DMS153 treated with DMSO at 0.1 percent for 48 hours (cell line): ENCODE results near the gene TULP4.
"Not testable (repeated sequence)": the region's sequence is repeated elsewhere in the genome, so short reads cannot be mapped to it uniquely, and the experiment has no call there.

ENCODE experiments used
- DNase-seq: peaks from one replicate; lab custom pipeline; 2025; ENCODE audit not compliant: unreplicated experiment; lab: John Stamatoyannopoulos, UW

Gene TULP4

DNA sequence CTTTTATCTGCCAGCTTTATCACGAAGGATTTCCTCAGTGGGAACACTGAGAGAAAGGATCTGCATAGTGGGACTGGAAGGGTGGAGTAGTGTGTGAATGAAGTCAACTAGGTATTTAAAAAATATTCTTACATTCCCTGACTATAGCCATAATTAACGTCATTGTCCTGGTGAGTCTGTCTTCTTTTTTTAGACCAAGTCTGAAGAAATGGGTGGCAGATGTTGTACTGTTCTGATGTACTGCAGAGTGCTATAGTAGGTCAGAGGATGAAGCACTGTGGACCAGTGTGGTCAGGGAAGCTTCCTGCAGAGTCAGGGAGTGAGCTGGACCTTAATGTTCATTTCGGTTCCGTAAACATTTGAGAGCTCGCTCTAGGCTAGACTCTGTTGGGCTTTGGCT, 11.9 kb downstream of the TULP4 start:
- DNase-seq: no peak

DNA sequence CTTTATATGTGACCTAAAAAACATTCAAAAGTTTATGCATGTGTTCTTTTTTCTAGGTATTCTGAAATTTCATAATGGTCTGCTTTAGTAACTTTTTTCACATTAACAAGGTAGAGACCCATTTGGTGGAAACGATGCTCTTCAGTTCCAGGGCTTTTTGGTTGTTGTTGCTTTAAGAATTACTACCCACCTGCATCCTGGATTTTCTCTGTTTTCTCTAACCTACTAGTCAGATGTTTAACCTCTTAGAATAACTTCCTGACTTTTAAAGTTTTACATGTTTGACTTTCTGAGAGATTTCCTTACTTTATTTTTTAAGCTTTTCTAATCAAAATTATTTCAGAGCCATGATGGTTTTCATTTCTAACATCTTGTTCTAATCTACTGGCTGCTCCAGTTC, 14.9 kb downstream of the TULP4 start:
- DNase-seq: no peak

DNA sequence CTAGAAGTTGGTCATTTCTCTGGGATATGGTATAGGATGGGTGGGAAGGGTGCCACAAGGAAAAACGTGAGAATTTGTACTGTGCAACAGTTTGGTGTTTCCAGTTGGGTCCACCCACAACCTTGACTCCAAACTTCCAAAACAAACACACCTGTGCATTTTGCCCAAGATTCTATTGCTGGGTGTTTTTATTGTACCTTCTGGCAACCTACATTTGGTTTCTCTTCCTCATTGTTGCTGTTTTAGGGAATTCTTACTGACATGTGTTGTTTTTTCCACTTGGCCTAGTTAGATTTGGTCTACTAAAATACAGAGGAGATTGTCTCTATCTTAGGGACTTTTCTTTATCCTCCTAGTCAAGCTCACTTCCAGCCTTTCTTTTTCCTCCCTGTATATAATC, 16.7 kb downstream of the TULP4 start:
- no peak for DNase-seq

DNA sequence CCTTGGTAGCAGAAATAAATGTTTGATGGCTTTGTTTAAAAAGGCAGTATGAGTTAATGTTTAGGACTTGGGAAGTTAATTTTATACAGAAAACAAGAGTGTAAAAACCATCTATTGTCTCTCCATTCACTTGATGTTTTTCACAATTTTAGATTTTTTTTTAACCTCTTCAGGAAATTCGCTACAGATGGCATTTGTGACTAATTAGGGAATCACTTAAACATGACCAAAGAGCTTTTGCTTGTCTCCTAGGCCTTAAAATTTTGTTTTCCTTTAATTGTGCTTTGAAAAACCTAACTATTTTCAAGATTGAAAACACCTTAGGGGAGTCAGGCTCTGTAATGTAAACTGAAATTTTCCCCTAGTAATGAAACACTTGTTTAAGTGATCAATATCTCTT, 17.3 kb downstream of the TULP4 start:
- no peak for DNase-seq

DNA sequence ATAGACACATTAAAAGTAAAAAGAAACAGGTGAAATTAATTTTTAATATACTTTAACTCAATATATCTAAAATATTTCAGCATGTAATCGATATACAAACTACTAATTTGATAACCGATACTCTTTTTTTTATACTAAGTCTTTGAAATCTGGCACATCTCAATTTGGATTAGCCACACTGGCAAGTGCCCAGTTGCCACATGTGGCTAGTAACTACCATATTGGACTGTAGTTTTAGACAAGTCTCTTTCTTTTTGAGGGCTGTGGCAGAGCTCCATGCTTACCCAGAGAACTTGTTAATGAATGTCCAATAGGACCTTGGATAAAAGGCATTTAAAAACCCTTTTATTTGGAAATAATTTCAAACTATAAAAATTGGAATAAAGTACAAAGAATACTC, 17.8 kb downstream of the TULP4 start:
- DNase-seq: no peak

DNA sequence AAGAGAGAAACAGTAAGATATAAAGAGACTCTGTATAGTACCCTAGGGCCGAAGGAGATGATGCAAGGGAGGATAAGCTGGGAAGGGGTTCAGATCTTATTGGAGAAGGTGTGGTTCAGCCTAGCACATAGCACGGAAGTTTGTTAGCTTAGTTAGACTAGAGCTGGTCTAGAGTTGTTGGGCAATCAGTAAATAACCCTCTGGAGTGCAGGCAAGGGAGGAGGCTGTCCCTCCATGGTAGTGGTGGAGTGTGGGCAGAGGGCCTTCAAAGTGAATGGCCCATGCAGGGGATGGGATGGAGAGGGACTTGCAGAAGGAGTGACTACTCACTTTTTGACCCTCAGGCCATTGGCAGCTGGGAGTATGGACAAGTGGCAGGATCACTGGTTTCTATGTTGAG, 20.0 kb downstream of the TULP4 start:
- DNase-seq: no peak

DNA sequence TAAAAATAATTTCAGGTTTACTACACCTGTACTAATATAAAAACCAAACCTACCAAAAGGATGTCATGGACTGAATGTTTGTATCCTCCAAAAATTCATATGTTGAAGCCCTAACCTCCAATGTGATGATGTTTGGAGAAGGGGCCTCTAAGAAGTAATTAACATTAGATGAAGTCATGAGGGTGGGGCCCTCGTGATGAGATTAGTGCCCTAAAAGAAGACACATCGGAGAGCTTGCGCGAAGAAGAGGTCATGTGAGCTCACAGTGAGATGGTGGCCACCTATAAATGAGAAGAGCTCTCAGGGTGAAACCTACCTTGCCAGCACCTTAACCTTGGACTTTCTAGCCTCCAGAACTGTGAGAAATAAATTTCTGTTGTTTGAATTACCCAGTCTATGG, 20.8 kb downstream of the TULP4 start:
- no peak for DNase-seq

DNA sequence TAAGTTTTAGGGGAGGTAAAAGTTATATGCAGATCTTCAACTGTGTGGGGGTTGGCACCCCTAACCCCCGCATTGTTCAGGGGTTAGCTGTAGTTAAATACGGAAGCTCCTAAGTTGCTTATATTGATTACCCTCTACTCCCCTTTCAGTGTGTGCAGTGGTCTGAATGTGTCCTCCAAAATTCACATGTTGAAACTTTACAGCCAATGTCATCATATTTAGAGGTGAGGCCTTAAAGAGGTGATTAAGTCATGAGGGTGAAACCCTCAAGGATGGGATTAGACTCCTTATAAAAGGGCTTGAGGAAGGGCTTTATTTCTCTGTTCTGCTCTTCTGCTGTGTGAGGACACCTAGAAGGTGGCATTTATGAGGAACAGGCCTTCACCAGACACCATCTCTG, 22.3 kb downstream of the TULP4 start:
- DNase-seq: no peak

DNA sequence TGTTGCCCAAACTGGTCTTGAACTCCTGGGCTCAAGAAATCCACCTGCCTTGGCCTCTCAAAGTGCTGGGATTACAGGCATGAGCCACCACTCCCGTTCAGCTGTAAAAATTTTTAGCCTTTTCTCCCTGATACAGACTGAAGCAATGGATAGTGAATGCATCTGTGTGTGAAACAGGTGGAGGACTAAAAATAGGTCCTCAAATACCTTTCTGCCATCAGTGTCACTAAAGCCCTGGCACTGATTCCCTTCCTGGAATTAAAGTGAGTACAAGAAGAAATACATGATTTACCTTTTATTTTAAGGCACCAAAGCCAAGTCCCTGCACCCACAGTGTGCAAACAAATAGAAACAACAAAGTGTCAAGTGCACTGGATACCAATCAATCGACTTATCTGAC, 25.1 kb downstream of the TULP4 start:
- DNase-seq: no peak

DNA sequence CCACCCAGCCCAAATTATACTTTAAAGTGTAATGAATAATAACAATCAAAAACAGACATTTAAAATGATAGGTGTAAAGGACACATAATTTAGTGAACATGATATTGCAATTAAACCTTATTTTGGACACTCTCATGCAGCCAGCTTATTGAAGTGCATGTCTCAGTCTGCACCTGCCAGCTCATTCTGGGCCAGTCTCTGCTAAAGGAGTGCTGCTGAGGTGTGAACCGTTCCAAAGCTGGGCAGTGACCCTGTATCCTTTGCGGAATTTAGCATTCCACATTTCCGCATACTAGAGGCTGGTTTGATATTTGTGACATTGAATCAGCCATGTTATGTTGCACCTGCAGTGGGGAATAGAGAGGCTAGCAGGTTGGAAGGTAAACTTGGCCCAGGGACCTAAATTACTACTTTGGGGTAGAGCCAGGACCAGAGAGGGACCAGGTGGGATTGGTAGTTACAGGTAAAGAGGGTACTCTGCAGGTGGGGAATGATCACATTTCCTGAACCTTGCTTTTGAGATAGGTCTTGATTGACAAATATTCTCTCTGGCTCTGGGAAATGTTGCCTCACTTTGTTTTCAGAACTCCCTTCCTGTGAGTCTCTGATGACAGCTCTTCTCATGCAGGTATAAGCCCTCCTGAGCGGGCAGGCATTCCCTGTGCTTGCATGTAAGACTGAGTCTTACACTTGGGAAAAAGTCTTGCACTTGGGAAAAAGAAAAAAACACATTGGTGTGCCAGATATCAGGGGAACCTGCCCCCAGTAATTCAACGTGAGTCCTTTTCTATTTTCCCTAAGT, 26.2 kb downstream of the TULP4 start:
- DNase-seq: no peak

DNA sequence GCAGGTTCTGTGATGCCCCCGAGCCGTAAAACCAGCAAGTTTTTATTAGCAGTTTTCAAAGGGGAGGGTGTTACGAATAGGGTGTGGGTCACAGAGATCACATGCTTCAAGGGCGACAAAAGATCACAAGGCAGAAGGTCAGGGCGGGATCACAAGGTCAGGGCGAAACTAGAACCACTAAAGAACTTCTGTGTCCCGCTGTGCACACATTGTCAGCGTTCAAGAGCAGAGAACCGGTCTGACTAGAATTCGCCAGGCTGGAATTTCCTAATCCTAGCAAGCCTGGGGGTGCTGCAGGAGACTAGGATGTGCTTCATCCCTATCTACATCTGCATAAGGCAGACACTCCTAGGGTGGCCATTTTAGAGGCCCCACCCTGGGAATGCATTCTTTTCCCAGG, 26.9 kb downstream of the TULP4 start:
- not testable (repeated sequence) for DNase-seq

DNA sequence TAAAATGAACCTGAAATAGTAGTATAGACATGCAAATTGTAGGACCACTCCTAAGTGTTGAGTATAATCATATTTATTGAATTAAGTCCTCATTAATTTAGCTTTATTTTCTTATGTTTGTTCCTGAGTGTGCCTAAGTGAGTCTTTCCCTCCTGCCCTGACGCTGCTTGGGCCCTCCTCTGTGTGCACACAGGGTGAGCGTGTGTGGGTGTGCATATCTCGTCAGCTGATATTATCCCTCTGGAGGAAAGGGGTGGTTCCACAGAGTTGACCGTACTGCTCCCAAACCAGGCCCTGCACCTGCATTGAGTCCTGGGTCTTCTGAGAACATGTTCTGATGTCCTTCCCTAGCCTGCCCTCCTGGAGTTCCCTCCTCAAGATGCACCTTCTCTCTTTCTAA, 28.0 kb downstream of the TULP4 start:
- no peak for DNase-seq

DNA sequence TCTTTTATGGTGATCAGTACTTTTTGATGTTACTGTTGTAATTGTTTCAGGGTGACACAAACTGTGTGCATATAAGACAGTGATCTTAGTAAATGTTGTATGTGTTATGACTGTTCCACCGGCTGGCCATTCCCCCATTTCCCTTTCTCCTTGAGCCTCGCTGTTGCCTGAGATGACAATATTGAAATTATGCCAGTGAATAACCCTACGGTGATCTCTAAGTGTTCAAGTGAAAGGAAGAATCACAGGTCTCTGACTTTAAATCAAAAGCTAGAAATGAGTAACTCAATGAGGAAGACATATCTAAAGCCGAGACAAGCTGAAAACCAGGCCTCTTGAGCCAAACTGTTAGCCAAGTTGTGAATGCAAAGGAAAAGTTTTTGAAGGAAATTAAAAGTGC, 32.3 kb downstream of the TULP4 start:
- DNase-seq: no peak

DNA sequence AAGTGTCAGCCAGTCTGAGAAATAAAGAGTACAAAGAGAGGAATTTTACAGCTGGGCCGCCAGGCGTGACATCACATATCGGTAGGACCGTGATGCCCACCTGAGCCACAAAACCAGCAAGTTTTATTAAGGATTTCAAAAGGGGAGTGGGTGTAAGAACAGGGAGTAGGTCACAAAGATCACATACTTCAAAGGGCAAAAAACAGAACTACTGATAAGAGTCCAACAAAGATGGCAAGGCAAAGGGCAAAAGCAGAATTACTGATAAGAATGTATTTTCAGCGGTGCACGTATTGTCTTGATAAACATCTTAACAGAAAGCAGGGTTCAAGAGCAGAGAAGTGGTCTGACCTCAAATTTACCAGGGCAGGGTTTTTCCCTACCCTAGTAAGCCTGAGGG, 33.2 kb downstream of the TULP4 start:
- not testable (repeated sequence) for DNase-seq

DNA sequence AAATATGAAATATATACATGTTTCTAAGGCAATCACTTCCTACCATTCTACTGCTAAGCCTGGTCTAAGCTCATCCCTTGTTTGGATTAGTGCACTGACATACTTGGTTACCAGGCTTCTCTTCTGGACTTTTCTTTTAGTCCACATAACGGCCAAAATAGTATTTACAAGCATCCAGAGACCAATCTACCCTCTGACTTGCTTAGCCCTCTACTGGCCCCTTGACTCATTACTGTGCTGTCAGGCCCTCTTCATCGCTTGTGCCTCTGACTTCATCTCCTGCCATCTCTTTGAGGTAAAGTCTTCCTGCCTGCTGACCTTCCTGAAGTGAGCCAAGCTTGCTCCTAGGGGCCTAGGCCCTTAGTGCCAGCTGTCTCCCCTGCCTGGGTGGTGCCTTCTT, 35.1 kb downstream of the TULP4 start:
- DNase-seq: no peak

DNA sequence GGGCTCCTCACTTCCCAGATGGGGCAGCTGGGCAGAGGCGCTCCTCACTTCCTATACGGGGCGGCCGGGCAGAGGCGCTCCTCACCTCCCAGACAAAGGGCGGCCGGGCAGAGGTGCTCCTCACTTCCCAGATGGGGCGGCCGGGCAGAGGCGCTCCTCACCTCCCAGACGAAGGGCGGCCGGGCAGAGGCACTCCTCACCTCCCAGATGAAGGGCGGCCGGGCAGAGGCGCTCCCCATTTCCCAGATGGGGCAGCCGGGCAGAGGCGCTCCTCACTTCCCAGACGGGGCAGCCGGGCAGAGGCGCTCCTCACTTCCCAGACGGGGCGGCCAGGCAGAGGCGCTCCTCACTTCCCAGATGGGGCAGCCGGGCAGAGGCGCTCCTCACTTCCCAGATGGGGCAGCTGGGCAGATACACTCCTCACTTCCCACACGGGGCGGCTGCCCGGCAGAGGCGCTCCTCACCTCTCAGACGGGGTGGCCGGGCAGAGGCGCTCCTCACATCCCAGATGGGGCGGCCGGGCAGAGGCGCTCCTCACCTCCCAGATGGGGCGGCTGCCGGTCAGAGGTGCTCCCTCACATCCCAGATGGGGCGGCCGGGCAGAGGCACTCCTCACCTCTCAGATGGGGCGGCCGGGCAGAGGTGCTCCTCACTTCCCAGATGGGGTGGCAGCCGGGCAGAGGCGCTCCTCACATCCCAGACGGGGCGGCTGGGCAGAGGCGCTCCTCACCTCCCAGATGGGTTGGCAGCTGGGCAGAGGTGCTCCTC, 36.7 kb downstream of the TULP4 start:
- DNase-seq: not testable (repeated sequence)

DNA sequence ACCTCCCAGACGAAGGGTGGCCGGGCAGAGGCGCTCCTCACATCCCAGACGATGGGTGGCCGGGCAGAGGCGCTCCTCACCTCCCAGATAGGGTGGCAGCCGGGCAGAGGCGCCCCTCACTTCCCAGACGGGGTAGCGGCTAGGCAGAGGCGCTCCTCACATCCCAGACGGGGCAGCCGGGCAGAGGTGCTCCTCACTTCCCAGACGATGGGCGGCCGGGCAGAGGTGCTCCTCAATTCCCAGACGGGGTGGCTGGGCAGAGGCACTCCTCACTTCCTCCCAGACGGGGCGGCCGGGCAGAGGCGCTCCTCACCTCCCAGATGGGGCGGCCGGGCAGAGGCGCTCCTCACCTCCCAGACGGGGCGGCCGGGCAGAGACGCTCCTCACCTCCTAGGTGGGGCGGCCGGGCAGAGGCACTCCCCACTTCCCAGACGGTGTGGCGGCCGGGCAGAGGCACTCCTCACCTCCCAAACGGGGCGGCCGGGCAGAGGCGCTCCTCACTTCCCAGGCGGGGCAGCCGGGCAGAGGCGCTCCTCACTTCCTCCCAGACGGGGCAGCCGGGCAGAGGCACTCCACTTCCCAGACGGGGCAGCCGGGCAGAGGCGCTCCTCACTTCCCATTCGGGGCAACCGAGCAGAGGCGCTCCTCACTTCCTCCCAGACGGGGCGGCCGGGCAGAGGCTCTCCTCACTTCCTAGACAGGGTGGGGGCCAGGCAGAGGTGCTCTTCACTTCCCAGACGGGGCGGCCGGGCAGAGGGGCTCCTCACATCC, 37.4 kb downstream of the TULP4 start:
- DNase-seq: not testable (repeated sequence)

DNA sequence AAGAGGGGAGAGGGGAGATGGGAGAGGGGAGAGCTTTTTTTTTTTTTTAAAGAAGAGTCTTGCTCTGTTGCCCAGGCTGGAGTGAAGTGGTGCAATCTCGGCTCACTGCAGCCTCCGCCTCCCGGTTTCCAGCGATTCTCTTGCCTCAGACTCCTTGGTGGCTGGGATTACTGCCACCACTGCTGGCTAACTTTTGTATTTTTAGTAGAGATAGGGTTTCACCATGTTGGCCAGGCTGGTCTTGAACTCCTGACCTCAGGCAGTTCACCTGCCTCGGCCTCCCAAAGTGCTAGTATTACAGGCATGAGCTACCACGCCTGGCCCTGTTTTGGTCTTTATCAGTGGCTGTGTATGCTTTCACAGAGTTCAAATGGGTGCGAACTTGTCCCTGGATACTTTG, 38.5 kb downstream of the TULP4 start:
- DNase-seq: not testable (repeated sequence)

DNA sequence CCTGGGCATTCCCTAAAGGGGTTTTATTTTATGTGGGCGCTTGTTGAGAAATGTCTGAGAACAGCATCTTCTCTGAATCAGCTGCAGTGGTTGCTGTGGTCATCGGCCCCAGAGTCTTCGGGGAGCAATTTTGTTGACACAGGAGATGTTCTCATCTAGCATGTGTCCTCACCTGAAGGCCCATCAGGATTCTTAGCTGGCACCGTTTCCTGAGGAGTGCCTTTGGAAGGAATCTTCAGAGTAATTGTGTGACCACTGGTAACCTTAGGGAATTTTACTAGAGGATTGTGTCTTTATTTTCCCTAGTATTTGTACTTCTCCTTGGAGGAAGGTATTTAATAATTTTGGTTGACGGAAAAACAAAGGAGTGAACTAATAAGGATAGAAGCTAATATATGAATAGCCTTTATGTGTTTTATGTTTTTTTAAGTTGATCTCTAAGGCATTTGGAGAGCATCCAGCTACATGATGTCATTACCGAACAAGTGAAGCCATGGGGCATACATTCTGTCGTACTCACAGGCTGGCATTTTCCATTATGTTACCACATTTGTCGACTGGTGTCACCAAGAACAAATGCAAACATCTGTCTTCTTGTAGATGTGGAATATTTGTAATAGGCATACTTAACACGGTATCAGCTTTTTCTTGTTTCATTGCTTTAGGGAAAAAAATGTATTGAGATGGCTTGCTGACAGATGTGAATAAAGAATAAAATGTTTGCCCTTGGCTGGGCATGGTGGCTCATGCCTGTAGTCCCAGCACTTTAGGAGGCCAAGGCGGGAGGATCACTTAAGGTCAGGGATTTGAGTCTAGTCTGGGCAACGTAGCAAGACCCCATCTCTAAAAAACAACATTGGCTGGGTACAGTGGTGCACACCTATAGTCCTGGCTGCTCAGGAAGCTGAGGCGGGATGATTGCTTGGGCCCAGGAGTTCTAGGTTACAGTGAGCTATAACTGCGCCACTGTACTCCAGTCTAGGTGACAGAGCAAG, 41.9 kb downstream of the TULP4 start:
- no peak for DNase-seq
